Thyroid gland (tissue), 4 donors: ENCODE measurements around the gene LANCL3.

Experiments used
- POLR2A ChIP-seq, 2 donors: fragments of 450-650 bp; IDR thresholded peaks; one replicate each; pipeline ENCODE4 v1.6.1; 2017; ENCODE audit warnings: antibody characterized with exemption in 2 of 2, mild to moderate bottlenecking in 2 of 2, moderate library complexity in 1 of 2
- TF ChIP-seq, protein P1 (sequence below), 6 experiments: fragments of 200-600 bp in 3 of 6; fragments of 450-650 bp in 3 of 6; sonication (generic) in 3 of 6; IDR thresholded peaks; one replicate each; pipeline ENCODE4 v1.5.1; 2016 to 2019; ENCODE audit warnings: antibody characterized with exemption in 6 of 6, mild to moderate bottlenecking in 2 of 6, inconsistent platforms in 1 of 6, moderate library complexity in 1 of 6

DNA sequence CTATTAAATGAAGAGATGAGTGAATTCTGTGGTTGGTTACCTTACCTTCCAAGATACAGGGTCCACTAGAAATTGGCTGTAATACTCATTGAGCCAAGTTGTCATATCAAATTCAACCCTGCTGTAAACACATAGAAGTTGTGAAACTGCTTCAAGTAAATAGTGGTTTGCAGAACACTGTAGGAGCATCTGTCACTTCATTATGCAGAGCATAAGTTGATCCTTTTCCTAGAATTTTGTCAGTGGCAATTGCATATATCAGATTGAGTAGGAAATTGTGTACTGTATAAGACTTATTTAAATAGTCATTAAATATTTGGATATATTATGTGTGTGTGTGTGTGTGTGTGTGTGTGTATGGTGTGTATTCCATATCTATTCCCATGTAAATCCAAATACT is 105.3 kb downstream of the LANCL3 start:
- TF ChIP-seq, protein P1, sequence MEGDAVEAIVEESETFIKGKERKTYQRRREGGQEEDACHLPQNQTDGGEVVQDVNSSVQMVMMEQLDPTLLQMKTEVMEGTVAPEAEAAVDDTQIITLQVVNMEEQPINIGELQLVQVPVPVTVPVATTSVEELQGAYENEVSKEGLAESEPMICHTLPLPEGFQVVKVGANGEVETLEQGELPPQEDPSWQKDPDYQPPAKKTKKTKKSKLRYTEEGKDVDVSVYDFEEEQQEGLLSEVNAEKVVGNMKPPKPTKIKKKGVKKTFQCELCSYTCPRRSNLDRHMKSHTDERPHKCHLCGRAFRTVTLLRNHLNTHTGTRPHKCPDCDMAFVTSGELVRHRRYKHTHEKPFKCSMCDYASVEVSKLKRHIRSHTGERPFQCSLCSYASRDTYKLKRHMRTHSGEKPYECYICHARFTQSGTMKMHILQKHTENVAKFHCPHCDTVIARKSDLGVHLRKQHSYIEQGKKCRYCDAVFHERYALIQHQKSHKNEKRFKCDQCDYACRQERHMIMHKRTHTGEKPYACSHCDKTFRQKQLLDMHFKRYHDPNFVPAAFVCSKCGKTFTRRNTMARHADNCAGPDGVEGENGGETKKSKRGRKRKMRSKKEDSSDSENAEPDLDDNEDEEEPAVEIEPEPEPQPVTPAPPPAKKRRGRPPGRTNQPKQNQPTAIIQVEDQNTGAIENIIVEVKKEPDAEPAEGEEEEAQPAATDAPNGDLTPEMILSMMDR (IDR thresholded peaks at IDR 0.05) = no peak
- no peak for TF ChIP-seq POLR2A (IDR thresholded peaks at IDR 0.05)
